Hepatocyte (in vitro differentiated cells): ENCODE data around the gene MYH4.

Experiments
- EZH2 ChIP-seq: fragments of 200-600 bp; sonication (generic); IDR thresholded peaks from 2 replicates; pipeline ENCODE4 v1.6.1; 2016; ENCODE audit warnings: antibody characterized with exemption, mild to moderate bottlenecking, borderline replicate concordance
- TF ChIP-seq, protein P1 (sequence below): fragments of 200-600 bp; sonication (generic); IDR thresholded peaks from 2 replicates; pipeline ENCODE4 v1.5.1; 2016; ENCODE audit warnings: antibody characterized with exemption, mild to moderate bottlenecking; ENCODE audit not compliant: poor library complexity

DNA sequence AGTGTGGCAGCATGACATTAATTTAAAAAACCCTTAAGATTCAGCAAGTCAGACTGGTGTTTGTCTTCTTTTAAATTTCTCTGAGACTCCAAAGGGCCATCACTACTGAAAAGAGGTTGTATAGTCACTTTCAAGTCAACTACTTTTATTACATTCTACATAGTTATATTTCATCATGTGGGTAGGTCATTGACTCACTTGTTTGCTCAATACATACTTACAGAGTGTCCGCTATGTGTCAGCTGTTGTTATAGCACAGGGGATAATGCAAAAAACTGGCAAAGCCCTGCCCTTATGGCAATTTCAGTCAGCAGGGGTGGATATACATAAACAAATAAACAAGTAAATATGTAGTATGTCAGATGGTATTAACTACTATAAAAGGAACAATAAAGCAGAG, 2.5 kb upstream of the MYH4 start:
- TF ChIP-seq, protein P1, sequence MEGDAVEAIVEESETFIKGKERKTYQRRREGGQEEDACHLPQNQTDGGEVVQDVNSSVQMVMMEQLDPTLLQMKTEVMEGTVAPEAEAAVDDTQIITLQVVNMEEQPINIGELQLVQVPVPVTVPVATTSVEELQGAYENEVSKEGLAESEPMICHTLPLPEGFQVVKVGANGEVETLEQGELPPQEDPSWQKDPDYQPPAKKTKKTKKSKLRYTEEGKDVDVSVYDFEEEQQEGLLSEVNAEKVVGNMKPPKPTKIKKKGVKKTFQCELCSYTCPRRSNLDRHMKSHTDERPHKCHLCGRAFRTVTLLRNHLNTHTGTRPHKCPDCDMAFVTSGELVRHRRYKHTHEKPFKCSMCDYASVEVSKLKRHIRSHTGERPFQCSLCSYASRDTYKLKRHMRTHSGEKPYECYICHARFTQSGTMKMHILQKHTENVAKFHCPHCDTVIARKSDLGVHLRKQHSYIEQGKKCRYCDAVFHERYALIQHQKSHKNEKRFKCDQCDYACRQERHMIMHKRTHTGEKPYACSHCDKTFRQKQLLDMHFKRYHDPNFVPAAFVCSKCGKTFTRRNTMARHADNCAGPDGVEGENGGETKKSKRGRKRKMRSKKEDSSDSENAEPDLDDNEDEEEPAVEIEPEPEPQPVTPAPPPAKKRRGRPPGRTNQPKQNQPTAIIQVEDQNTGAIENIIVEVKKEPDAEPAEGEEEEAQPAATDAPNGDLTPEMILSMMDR: no peak
- TF ChIP-seq EZH2: no peak
